Measurements from ENCODE around the gene SMARCC1. TPM values are rescaled to one million over a fixed set of nuclear protein-coding genes. Genes with fewer than 3 reads are reported as not detected.

The SMARCC1 gene
- total RNA-seq, 1 experiment from 2014 or later = 84.2 TPM

DNA sequence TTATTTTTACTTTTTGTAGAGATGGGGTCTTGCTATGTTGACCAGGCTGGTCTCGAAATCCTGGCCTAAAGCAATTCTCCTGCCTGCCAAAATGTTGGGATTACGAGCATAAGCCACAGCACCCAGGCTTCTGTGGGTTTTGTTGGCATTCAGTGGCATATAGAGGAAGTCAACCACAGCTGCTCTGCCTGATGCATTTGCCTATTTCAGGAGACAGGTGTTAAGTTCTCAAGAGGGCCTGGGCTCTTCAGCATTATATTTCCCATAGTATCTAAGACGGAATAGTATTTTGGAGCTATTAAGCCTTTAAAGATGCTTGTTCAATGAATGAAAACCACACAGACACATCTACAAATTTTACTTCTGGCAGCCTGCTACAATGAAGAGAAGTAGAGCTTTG lies 129.6 kb downstream of the SMARCC1 start:
- no peaks in the 10 kb centered on the region; the same call in 1 of the 2 replicates for H3K36me3 ChIP-seq (ENCODE audit: control insufficient read depth, insufficient read depth, low read length)
- TF ChIP-seq, protein P1, sequence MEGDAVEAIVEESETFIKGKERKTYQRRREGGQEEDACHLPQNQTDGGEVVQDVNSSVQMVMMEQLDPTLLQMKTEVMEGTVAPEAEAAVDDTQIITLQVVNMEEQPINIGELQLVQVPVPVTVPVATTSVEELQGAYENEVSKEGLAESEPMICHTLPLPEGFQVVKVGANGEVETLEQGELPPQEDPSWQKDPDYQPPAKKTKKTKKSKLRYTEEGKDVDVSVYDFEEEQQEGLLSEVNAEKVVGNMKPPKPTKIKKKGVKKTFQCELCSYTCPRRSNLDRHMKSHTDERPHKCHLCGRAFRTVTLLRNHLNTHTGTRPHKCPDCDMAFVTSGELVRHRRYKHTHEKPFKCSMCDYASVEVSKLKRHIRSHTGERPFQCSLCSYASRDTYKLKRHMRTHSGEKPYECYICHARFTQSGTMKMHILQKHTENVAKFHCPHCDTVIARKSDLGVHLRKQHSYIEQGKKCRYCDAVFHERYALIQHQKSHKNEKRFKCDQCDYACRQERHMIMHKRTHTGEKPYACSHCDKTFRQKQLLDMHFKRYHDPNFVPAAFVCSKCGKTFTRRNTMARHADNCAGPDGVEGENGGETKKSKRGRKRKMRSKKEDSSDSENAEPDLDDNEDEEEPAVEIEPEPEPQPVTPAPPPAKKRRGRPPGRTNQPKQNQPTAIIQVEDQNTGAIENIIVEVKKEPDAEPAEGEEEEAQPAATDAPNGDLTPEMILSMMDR (IDR thresholded peaks at IDR 0.05) = no peak
- TF ChIP-seq SIN3A (IDR thresholded peaks at IDR 0.05; ENCODE audit: borderline replicate concordance, insufficient read depth, low read depth, low read length) = no peak
- TF ChIP-seq, protein P2, sequence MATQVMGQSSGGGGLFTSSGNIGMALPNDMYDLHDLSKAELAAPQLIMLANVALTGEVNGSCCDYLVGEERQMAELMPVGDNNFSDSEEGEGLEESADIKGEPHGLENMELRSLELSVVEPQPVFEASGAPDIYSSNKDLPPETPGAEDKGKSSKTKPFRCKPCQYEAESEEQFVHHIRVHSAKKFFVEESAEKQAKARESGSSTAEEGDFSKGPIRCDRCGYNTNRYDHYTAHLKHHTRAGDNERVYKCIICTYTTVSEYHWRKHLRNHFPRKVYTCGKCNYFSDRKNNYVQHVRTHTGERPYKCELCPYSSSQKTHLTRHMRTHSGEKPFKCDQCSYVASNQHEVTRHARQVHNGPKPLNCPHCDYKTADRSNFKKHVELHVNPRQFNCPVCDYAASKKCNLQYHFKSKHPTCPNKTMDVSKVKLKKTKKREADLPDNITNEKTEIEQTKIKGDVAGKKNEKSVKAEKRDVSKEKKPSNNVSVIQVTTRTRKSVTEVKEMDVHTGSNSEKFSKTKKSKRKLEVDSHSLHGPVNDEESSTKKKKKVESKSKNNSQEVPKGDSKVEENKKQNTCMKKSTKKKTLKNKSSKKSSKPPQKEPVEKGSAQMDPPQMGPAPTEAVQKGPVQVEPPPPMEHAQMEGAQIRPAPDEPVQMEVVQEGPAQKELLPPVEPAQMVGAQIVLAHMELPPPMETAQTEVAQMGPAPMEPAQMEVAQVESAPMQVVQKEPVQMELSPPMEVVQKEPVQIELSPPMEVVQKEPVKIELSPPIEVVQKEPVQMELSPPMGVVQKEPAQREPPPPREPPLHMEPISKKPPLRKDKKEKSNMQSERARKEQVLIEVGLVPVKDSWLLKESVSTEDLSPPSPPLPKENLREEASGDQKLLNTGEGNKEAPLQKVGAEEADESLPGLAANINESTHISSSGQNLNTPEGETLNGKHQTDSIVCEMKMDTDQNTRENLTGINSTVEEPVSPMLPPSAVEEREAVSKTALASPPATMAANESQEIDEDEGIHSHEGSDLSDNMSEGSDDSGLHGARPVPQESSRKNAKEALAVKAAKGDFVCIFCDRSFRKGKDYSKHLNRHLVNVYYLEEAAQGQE (IDR thresholded peaks at IDR 0.05; ENCODE audit: insufficient read depth in 1 of 2, low read depth in 2 of 2, low read length in 1 of 2) = no peak
- no peak for TF ChIP-seq TCF7L2 (IDR thresholded peaks at IDR 0.05; ENCODE audit: low read depth, low read length)
- TF ChIP-seq POLR2AphosphoS5 (IDR thresholded peaks at IDR 0.05; ENCODE audit: low read depth, low read length) = no peak

DNA sequence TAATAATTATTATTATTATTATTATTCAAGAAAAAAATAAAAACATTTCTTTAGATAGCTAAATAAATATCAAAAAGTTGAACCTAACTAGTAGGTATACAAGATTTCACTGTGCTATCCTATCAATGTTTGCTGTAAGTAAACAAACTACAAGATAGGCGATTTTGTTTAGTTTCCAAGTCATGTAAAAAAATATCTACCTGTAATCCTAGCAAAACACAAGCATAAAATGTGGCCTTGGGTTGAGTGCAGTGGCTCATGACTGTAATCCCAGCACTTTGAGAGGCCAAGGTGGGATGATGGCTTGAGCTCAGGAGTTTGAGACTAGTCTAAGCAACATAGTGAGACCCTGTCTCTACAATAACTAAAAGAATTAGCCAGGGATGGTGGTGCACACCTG lies 131.4 kb downstream of the SMARCC1 start:
- POLR2A ChIA-PET = interaction anchor here (0.7 kb wide), 1 partner anchor 23 kb away, joined by 3 read pairs; no protein-coding TSS in a partner anchor
- intact Hi-C loops (cut with micrococcal nuclease; ENCODE audit: unreplicated experiment) = no loop called here
- CTCF ChIA-PET = no interaction called here

More for the DNA sequence above, 129.6 kb downstream of the SMARCC1 start:
- Histone ChIP-seq H3K27me3 (ENCODE audit: control insufficient read depth, insufficient read depth, low read length) (no peaks in the 10 kb centered on the region), H3K4me3 (ENCODE audit: low read depth in 2 of 2, low read length in 2 of 2) (no peak overlapping the region), H3K27ac (ENCODE audit: low read length) (no peak overlapping the region), H3K4me1 (ENCODE audit: control insufficient read depth, insufficient read depth, low read length) (no peaks in the 10 kb centered on the region), H3K9me3 (ENCODE audit: control insufficient read depth, insufficient read depth, low read depth, low read length) (no peaks in the 10 kb centered on the region)
- DNase-seq (ENCODE audit: low read depth, low spot score) (no peak), ATAC-seq (no peak)
- no TSS peak for BruUV-seq (replicated peaks)
- ChIA-PET CTCF (no interaction called here), POLR2A (no interaction called here)
- intact Hi-C loops (cut with micrococcal nuclease; ENCODE audit: unreplicated experiment) = no loop called here
- in situ Hi-C loops (cut with HindIII; ENCODE audit: low pct_unique_long_range_greater_than_20kb, low sequenced_read_pairs) = no loop called here

More for the DNA sequence above, 131.4 kb downstream of the SMARCC1 start:
- H3K27ac ChIP-seq (ENCODE audit: low read length) = no peak overlapping the region
- no peaks in the 10 kb centered on the region for H3K27me3 ChIP-seq (ENCODE audit: control insufficient read depth, insufficient read depth, low read length)
- in situ Hi-C loops (cut with HindIII; ENCODE audit: low pct_unique_long_range_greater_than_20kb, low sequenced_read_pairs) = no loop called here
- H3K9me3 ChIP-seq (ENCODE audit: control insufficient read depth, insufficient read depth, low read depth, low read length) = no peaks in the 10 kb centered on the region
- no TSS peak for BruUV-seq (replicated peaks)
- H3K36me3 ChIP-seq (ENCODE audit: control insufficient read depth, insufficient read depth, low read length) = no peaks in the 10 kb centered on the region; the same call in 1 of the 2 replicates
- no peaks in the 10 kb centered on the region for H3K4me1 ChIP-seq (ENCODE audit: control insufficient read depth, insufficient read depth, low read length)
- TF ChIP-seq, protein P2 (IDR thresholded peaks at IDR 0.05; ENCODE audit: insufficient read depth in 1 of 2, low read depth in 2 of 2, low read length in 1 of 2) = no peak
- TF ChIP-seq, protein P1 (IDR thresholded peaks at IDR 0.05) = no peak
- TF ChIP-seq POLR2AphosphoS5 (IDR thresholded peaks at IDR 0.05; ENCODE audit: low read depth, low read length) = no peak
- TF ChIP-seq SIN3A (IDR thresholded peaks at IDR 0.05; ENCODE audit: borderline replicate concordance, insufficient read depth, low read depth, low read length) = no peak
- TF ChIP-seq TCF7L2 (IDR thresholded peaks at IDR 0.05; ENCODE audit: low read depth, low read length) = no peak
- H3K4me3 ChIP-seq (ENCODE audit: low read depth in 2 of 2, low read length in 2 of 2) = no peak overlapping the region
- no peak for ATAC-seq
- no peak for DNase-seq (ENCODE audit: low read depth, low spot score)

Measured in Panc1 (cell line).